ENCODE measurements around the gene CD2.

CD2 gene

DNA sequence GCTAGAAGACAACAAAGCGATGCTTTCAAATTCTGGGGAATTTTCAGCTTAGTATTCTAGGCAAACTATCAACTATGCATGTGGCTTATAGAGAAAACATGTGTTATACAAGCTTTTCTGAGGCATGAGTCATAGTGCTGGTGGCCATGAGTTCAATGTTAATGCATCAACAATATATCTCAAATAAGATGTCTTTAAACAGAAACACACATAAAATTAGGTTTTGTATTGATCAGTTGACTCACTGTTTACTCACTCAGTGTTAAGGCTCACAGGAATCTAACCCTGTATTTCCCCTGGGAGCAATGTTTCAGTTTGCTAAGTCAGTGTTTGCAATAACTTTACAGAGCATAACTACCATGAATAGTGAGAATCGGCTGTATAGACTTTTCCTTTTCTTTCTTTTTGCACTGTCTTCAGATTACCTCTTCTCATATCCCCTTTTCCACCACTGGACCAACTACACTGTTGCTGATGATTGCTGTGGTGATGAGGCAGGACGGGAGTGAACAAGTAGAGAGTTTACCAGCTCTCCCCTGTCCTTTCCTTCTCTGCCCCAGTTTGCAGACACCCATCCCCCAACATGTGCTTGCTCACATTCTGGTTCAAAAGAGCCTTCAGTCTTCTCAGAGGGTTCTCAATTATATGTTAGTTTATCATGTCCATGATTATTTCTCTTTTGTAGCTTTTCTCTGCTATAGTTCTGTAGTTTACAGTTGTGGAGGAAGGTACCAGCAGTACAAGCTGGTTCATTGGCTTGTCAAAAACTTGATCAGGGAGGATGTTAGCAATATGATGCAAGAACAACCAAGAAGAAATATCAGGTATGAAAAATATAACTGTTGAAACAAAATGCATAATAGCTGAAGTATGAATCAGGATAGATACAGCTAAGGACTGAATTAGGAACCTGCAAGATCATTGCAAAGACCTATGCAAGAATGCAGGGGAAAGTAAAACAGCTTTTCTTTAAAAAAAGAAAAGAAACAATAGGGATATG lies 23.9 kb downstream of the CD2 start:
- no peak for DNase-seq

DNA sequence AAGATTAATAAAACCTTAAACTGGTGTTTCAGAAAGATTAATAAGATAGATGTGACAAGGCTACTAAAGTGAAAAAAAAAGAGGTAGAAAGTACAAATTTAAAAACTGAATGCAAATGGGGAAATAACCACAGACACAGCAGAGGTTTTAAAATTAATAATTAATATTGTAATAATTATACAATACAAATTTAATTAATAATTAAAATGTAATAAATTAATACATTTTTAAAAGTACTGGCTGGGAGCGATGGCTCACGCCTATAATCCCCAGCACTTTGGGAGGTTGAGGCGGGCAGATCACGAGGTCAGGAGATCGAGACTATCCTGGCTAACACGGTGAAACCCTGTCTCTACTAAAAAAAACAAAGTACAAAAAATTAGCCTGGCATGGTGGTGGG lies 26.8 kb downstream of the CD2 start:
- DNase-seq = no peak

DNA sequence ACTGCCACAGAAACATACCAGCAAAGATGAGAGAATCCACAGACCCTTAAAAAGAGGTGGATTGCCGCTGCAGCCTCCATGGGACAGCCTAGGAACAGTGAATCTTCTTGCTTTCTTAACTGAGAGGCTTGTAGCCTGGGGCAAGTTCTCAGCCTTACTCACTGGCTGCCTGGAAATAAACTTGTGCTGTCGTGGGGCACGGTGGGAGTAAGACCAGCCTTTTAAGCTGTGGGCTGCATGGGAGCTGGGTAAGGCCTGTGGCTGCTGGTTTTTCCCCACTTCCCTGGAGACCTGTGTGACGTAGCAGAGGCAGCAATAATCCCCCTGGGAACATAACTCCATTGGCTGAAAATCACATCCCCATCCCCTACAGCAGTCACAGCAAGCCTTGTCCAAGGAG lies 30.8 kb downstream of the CD2 start:
- DNase-seq = no peak

DNA sequence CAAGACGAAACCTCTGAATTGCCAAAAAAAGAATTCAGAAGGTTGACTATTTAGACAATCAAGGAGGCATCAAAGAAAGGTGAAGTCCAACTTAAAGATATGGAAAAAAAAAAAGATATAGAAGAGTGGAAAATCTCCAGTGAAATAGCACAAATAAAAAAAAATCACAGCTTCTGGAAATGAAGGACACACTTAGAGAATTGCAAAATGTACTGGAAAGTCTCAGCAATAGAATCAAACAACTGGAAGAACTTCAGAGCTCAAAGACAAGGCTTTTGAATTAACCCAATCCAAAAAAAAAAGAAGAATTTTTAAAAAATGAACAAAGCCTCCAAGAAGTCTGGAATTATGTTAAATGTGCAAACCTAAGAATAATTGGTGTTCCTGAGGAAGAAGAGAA lies 31.8 kb downstream of the CD2 start:
- no peak for DNase-seq

DNA sequence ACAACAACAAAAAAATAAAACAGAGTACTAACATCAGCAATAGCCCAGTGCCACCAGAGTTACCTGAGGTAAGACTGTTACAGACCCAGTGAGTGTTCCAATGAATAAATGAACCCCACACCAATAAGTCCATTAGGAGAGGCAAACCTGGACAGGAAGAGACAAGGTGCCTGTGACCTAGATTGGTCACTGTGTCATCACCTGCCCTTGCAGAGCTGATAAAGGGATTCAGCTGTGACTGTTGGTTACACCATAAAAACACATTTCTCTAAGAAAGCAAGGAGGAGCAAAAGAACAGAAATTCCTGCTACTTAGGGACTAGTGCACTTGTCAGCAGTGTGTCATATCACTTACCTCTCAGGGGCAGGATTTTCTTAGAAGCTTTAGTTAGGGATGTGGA lies 37.5 kb downstream of the CD2 start:
- no peak for DNase-seq

DNA sequence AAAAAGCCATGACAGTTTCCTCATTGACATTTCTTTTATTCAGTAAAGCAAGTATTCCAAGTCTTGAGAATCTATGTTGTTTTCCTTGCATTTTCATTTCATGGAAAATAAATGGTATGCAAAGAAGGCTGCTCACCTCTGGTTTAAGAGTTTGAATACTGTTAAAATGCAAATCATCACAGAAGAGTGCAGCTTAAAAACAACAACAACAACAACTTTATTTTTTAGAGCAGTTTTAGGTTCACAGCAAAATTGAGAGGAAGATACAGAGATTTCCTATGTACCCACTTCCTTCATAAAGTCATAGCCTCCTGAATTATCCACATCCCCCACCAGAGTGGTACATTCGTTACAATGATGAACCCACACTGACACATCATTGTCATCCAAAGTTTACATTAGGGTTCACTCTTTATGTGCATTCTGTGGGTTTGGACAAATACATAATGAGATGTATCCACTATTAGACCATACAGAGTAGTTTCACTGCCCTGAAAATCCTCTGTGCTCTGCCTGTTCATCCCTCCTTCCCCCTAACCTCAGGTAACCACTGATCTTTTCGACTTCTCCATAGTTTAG lies 39.2 kb downstream of the CD2 start:
- DNase-seq = no peak

DNA sequence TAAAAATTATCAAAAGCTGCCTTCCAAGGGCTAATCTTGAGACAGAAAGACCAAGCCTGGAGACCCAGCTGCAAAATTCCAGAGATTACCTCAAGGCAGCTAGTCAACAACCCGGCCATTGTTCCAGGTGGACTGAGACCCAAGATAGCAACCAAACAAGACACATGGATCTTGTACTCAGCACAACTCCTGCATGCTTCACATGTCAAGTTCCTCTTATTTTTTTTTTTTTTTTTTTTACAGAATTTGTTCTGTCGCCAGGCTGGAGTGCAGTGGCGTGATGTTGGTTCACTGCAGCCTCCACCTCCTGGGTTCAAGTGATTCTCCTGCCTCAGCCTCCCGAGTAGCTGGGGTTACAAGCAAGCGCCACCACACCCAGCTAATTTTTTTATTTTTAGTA lies 40.1 kb downstream of the CD2 start:
- DNase-seq = no peak

DNA sequence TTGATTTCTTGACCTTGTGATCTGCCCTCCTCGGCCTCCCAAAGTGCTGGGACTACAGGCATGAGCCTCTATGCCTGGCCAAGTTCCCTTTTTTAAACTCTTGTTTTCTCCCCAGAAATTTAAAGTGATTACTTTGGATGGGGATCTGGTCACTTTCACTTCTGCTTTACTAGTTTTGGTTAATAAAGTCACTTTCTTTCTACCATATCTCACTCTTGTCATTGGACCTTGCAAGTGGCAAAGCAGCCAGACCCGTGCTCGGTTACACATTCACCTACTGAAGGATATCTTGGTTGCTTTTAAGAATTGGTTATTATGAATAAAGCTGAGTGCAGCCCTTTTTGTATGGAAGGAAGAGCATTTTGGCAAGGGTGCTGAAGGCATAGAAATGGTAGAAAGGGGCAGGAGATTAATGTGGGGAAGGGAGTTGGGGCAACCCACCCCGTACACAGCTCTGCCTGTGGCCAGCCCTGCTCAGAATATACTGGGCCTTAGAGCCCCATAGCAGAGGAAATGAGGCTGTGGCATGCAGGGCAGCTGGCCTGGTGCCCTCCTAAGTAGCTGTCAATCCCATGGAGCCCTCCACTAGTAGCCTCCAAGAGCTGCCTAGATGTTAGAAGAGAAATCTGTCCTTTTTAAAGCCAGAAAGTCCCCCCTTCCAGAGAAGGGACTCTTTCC lies 40.7 kb downstream of the CD2 start:
- DNase-seq = no peak

DNA sequence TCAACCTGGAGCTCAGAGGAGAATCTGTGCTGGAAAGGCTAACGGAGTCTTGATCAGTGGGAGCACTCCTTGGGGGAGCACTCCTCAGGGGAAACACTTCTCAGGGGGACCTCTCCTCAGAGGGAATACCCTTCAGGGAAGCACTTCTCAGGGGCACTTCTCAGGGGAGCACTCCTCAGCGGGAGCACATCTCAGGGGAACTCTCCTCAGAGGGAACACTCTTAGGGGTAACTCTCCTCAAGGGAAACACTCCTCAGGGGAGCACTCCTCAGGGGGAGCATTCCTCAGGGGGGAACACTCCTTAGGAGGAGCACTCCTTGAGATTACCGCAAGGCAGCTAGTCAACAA lies 41.2 kb downstream of the CD2 start:
- DNase-seq = no peak

DNA sequence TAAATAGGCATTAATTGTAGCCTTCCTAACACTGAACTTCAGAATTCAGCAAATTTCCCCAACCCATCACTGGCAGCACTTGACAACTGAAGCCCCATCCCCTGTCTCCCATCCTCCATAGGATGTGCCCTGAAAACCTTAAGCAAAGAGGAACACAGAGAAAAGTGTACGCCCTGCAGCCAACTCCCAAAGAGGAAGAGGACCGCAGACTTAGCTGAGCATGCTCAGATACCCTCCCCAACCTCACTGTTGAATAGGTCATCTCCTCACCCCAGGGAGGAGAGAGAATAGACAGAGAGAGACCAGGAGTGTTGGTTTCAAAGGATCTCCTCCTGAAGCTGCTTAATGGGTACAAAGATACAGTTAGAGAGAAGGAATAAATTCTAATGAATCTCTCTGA lies 50.5 kb downstream of the CD2 start:
- peak; percentile 83 for DNase-seq

DNA sequence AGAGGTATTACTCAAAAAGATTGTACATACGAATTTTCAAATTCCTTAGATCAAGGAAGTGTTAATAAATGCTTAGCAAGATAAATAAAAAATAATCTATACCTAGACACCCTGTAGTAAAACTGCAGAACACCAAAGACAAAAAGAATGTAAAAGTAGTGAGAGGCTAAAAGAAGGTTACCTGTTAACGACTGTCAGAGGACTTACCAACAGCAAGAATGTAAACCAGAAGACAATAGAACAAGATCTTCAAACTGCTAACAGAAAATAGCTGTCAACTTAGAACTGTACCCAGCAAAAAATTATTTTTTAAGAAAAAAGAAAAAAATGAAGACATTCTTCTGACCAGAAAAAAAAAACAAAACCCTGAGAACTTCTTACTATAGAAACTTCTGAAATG lies 51.2 kb downstream of the CD2 start:
- no peak for DNase-seq

DNA sequence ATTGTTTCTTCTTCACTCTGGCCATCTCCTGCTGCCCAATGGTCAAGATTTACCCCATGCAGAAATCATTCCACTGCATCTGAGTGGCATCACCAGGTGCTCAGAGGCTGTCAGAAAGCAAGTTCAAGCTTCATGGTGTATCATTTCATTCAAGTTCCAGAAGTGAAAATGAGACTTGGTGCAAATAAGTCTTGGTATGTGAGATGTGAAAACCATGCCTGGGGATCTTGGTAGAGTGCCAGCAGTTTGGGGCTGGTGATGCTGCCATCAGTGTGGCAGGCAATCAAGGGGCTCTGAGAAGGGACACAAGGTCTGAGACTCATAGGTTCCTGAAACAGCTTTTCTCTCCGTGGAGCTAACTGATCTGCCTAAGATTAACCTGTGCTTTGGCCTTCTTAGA lies 52.0 kb downstream of the CD2 start:
- DNase-seq = peak; percentile 88

DNA sequence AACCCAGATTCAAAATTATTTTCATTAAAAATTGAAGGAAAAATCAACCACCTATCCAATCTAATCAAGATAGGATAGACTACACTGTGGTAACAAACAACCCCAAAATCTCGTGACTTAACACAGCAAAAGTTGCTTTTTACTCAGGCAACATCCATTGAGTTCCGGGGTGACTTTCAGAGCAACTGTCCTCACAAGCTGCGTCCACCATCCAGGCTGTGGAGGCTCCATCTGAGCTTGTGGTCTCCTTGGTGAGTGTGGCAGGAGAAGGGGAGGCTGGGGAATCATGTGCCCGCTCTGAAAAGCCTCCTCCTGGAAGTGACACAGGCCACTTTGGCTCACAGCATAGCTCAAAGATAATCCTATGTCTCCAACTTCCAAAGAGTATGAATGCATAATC lies 52.4 kb downstream of the CD2 start:
- DNase-seq = peak; percentile 68

DNA sequence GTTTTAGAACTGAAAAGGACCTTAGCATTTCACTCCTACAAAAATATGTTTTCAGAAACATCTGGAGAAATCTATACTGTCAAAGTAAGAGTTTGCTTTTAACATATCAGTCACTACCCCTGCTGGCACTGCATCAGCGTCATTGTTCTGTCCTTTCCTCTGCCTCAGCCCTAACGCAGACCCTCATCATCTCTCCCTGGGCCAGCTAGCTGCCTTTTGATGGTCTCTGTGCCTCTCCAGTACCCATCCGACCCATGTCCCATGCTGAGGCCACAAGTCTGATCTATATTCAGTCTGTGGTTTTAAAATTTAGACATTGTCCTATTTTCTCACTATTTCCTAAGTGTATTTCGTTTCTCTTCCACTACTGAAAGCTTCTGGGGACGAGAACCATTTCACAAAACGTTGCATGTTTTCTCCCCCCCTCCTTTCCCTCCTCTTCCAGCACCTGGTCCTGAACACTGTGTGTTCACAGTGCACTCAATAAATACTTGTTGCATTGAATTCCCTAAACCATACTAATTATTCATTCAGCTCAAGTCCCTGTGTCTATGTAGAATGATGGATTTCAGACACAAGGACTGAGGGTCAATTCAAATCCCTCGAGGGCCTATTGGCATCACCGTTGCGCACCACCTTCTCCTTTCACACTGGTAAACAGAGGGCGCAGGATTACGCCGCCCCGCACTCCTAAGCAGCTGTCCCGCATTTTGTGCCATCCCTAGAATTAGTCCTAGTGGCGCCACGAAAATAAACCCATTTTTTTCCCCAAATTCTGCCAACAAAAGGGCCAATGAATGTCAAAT lies 53.4 kb downstream of the CD2 start:
- peak; percentile 65 for DNase-seq

DNA sequence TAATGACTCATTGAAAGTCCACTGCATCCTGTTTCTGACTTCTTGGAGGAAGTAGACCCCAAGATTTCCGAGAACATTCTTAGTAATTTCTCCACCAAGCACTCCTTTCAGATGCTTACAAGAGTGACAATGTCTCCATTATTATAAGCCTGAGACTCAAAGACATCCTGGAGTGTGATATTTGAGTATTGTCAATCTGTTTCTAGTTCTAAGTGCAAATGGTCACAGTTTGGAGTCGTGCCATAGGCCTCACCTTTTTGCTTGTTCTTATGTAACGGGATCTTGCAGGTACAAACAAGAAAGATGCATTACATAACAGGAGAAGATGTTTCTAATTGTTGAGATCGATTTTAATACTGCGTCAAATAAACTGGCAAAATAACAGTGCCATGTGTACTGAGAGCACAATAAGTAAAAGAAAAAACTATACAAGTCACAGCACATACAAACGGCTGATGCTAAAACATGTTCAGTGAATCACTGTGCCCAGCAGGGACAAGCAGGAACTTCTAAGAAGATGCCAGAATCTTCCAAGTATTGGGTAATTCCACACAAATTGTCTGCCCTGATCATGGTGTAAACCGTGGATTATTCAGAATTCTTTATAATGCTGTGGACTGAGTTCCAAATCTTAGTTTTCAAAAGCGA lies 54.1 kb downstream of the CD2 start:
- peak; percentile 87 for DNase-seq

DNA sequence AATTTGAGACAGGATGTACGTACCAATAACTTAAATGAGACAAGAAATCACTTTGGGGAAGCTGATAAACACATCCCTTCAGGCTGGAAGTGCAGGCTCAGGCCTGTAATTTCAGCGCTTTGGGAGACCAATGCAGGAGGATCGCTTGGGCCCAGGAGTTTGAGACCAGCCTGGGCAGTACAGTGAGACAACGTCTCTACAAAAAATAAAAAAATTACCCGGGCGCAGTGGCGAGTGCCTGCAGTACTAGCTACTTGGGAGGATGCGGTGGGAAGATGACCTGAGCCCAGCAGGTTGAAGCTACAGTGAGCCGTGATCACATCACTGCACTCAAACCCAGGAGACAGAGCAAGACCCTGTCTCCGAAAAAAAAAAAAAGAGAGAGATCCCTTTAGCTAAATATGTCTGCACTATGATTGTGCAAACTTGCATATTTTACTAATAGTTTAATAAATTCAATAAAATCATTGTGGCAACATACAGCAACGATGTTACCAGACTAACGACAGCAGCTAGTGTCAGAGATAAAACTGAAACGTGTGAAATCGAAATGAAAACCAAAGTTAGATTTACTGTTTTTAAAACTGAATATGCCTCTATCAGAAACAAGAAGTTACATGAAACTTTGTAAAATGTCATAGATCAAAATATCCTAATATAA lies 54.7 kb downstream of the CD2 start:
- DNase-seq = peak; percentile 72

DNA sequence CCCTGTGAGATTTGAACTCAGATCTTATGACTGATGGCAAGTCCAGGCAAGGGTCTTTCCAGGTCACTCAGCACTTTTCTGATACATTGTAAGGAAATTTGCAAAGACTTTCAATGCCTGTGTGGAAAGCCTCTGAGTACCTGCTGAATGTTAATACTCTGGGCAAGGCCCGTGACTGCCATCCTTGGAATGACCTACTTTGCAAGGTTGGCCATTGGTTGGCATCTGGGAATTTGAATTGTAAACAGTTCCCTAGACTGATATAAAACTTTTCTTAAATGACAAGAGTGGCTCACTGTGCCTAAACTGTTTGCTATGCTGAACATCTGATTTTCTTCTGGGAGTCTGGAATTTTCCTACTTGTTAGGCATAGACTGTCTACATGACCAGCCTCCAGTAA lies 57.1 kb downstream of the CD2 start:
- no peak for DNase-seq

DNA sequence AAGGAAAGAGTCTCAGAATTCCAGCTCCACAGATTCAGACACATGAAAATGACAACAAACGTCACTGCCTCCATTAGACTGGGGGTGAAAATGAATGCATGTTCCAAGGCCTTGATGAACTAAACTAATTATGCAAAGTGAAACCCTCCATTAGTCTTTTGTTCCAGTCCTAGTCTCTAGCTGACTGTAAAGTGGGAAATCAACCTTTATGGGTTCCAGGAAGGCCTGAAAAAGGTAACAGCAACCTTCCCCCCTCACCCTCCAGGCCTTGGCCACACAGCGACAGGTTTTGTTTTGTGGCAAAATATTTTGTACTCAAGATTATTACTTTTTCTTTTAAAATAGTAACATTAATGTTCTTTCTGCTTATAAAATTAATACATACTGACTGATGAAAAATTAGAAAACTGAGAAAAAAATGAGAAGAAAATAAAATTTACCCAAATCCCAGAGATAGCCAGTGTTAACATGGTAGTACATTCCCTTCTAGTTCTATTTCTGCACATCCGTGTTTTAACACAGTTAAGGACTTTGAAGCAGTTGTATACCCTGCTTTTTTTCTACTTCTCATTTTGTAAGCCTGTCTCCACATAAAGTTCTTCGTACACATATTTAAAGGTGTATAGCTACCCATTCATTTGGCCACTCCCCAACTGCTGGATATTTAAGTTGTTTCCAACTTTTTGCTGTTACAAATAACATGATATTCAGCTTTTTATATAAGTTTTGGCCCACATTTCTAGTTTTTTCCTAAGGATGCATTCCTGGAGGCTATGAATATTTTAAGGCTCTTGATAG lies 60.9 kb downstream of the CD2 start:
- DNase-seq = peak; percentile 88

DNA sequence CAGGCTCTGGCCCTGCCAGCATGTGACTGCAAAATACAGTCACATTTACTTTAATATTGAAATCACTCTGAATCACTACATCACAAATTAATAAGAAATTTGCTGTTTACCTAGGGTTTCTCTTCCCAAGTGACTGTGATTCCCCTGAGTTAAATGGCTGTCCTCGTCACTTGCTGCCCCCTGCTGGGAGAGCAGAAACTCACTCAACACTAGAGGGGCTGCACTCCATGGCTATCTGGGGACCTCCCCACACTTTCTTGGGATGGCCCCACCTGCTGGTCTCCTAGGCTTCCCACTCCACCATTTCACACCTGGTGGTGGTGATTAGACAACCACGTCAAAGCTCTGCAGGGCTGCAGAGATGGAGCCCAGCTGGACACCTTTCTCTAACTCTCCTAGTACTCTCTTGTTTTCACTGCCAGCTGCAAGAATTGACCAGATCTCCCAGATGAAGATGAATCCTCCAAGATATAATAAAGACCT lies 63.4 kb downstream of the CD2 start:
- DNase-seq = peak; percentile 90
